HL-60 (cell line): ENCODE results near the gene RGS6.
A peak's percentile ranks its signal among the peaks of the same experiment; 100 is the strongest.

Source experiments
- POLR2AphosphoS5 ChIP-seq: IDR thresholded peaks from 2 replicates; pipeline ENCODE4 v1.6.1; 2012; ENCODE audit warnings: low read depth
- TF ChIP-seq, protein P1 (sequence below): IDR thresholded peaks from one replicate; pipeline ENCODE4 v1.5.1; 2011; ENCODE audit warnings: low read length, control low read depth, inconsistent platforms; ENCODE audit not compliant: insufficient read depth

- TF ChIP-seq, protein P1, sequence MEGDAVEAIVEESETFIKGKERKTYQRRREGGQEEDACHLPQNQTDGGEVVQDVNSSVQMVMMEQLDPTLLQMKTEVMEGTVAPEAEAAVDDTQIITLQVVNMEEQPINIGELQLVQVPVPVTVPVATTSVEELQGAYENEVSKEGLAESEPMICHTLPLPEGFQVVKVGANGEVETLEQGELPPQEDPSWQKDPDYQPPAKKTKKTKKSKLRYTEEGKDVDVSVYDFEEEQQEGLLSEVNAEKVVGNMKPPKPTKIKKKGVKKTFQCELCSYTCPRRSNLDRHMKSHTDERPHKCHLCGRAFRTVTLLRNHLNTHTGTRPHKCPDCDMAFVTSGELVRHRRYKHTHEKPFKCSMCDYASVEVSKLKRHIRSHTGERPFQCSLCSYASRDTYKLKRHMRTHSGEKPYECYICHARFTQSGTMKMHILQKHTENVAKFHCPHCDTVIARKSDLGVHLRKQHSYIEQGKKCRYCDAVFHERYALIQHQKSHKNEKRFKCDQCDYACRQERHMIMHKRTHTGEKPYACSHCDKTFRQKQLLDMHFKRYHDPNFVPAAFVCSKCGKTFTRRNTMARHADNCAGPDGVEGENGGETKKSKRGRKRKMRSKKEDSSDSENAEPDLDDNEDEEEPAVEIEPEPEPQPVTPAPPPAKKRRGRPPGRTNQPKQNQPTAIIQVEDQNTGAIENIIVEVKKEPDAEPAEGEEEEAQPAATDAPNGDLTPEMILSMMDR, result peak; percentile 49
- no peak for TF ChIP-seq POLR2AphosphoS5
Observed at GRCh38 chr14:72516936-72517700, 584.9 kb downstream of the RGS6 start.
